Fibroblast of lung (primary cell): ENCODE data around the gene ATG4B. TPM values are rescaled to one million over a fixed set of nuclear protein-coding genes. Genes with fewer than 3 reads are reported as not detected.

Source experiments
- DNase-seq, 2 donors: peaks; one replicate each; pipeline versions ENCODE4 v3.0.0 to v3.0.0-alpha.2; 2010; ENCODE audit warnings: low read depth in 2 of 2
- H2AFZ ChIP-seq: 2 replicates; pipeline ENCODE4 v1.5.1; 2012; ENCODE audit warnings: low read length, control low read depth, inconsistent platforms
- H3K27ac ChIP-seq: 2 replicates; pipeline ENCODE4 v1.5.1; 2011; ENCODE audit warnings: low read length, control low read depth; ENCODE audit not compliant: insufficient read depth
- H3K27me3 ChIP-seq: 2 replicates; pipeline ENCODE4 v1.5.1; 2011; ENCODE audit warnings: mild to moderate bottlenecking, low read length; ENCODE audit not compliant: control insufficient read depth, insufficient read depth
- H3K36me3 ChIP-seq: 2 replicates; pipeline ENCODE4 v1.5.1; 2011; ENCODE audit warnings: low read length; ENCODE audit not compliant: control insufficient read depth, insufficient read depth
- H3K4me1 ChIP-seq: 2 replicates; pipeline ENCODE4 v1.5.1; 2011; ENCODE audit warnings: low read length; ENCODE audit not compliant: control insufficient read depth, insufficient read depth; ENCODE audit errors: extremely low read depth
- H3K4me2 ChIP-seq: 2 replicates; pipeline ENCODE4 v1.5.1; 2011; ENCODE audit warnings: low read length, control low read depth; ENCODE audit not compliant: insufficient read depth; ENCODE audit errors: extremely low read depth
- H3K4me3 ChIP-seq, 4 experiments: fragments of 200-600 bp in 1 of 4; sonication (generic) in 1 of 4; replicated peaks in 1 of 4; 2 replicates each; pipeline ENCODE4 v1.5.1; 2011 to 2016; ENCODE audit warnings: low read length in 4 of 4, low read depth in 3 of 4, mild to moderate bottlenecking in 3 of 4, control low read depth in 2 of 4, inconsistent platforms in 1 of 4, mixed read lengths in 1 of 4; ENCODE audit not compliant: insufficient read depth in 1 of 4; ENCODE audit errors: control extremely low read depth in 1 of 4
- H3K79me2 ChIP-seq: 2 replicates; pipeline ENCODE4 v1.5.1; 2012; ENCODE audit warnings: mild to moderate bottlenecking, low read length, inconsistent platforms; ENCODE audit not compliant: control insufficient read depth, insufficient read depth
- H3K9ac ChIP-seq: 2 replicates; pipeline ENCODE4 v1.5.1; 2011; ENCODE audit warnings: mild to moderate bottlenecking, low read length, control low read depth; ENCODE audit not compliant: insufficient read depth
- H3K9me3 ChIP-seq: 2 replicates; pipeline ENCODE4 v1.5.1; 2012; ENCODE audit warnings: low read depth, low read length; ENCODE audit not compliant: control insufficient read depth, insufficient read depth
- H4K20me1 ChIP-seq: 2 replicates; pipeline ENCODE4 v1.5.1; 2011; ENCODE audit warnings: low read length; ENCODE audit not compliant: control insufficient read depth, insufficient read depth; ENCODE audit errors: extremely low read depth
- CTCF ChIP-seq, 2 donors: IDR thresholded peaks in 1 of 2; conservative IDR thresholded peaks in 1 of 2; 1 replicate in 1 of 2; 2 replicates in 1 of 2; pipeline ENCODE4 v1.5.1; 2011 to 2012; ENCODE audit warnings: low read length in 2 of 2, control low read depth in 1 of 2, inconsistent platforms in 1 of 2, low read depth in 1 of 2, mild to moderate bottlenecking in 1 of 2
- EZH2 ChIP-seq: IDR thresholded peaks from 2 replicates; pipeline ENCODE4 v1.5.1; 2012; ENCODE audit warnings: low read length, control low read depth, mild to moderate bottlenecking; ENCODE audit errors: missing control alignments
- polyA plus RNA-seq, 2 donors: library from polyadenylated mRNA; depleted of rRNA in 1 of 2; stranded (reverse) in 1 of 2; unstranded in 1 of 2; fragments of >200 nt; gene quantifications; 2 replicates each; pipeline ENCODE4 v1.2.1, GENCODE V29; 2011 to 2012; ENCODE audit warnings: missing spikeins in 1 of 2
- total RNA-seq: library from RNA; depleted of rRNA; stranded (reverse); fragments of >200 nt; gene quantifications from 2 replicates; pipeline ENCODE4 v1.2.1, GENCODE V29; 2014

The ATG4B gene
- total and polyA plus RNA-seq, 2 donors (not counting 1 experiment from before 2014, with no cell fraction given): 45.1 to 76.2 TPM

GRCh38 chr2:241671457-241672240 is 34.2 kb downstream of the ATG4B start:
- H3K27ac ChIP-seq: no peak overlapping the region
- no peak overlapping the region for H2AFZ ChIP-seq
- no peak overlapping the region for H3K9ac ChIP-seq
- no peaks in the 10 kb centered on the region for H3K79me2 ChIP-seq
- H3K36me3 ChIP-seq: peaks cover 36% of the 10 kb centered on the region
- H3K4me1 ChIP-seq: no peaks in the 10 kb centered on the region
- no peak overlapping the region for H3K4me3 ChIP-seq
- TF ChIP-seq CTCF (conservative IDR thresholded peaks at IDR 0.05 in 1 of 2, IDR thresholded peaks at IDR 0.05 in 1 of 2; ENCODE audit: low read depth in 1 of 2, low read length in 2 of 2) (no peak), EZH2 (no peak)
- no peaks in the 10 kb centered on the region for H3K9me3 ChIP-seq
- H4K20me1 ChIP-seq: no peaks in the 10 kb centered on the region
- H3K27me3 ChIP-seq: no peaks in the 10 kb centered on the region
- DNase-seq: no peak
- no peak overlapping the region for H3K4me2 ChIP-seq

GRCh38 chr2:241672243-241673188 is 35.0 kb downstream of the ATG4B start:
- H3K27me3 ChIP-seq: no peaks in the 10 kb centered on the region
- H3K4me2 ChIP-seq: no peak overlapping the region
- H3K4me1 ChIP-seq: no peaks in the 10 kb centered on the region
- H3K9ac ChIP-seq: no peak overlapping the region
- no peaks in the 10 kb centered on the region for H3K79me2 ChIP-seq
- no peak for TF ChIP-seq EZH2
- TF ChIP-seq CTCF (conservative IDR thresholded peaks at IDR 0.05 in 1 of 2, IDR thresholded peaks at IDR 0.05 in 1 of 2; ENCODE audit: low read depth in 1 of 2, low read length in 2 of 2): no peak
- H3K4me3 ChIP-seq: no peak overlapping the region
- H3K27ac ChIP-seq: no peak overlapping the region
- DNase-seq: no peak
- H3K36me3 ChIP-seq: peaks cover 40% of the 10 kb centered on the region
- H2AFZ ChIP-seq: no peak overlapping the region
- H4K20me1 ChIP-seq: no peaks in the 10 kb centered on the region
- no peaks in the 10 kb centered on the region for H3K9me3 ChIP-seq

- peaks cover 35% of the 10 kb centered on the region for H3K36me3 ChIP-seq
- TF ChIP-seq EZH2 (no peak), CTCF (conservative IDR thresholded peaks at IDR 0.05 in 1 of 2, IDR thresholded peaks at IDR 0.05 in 1 of 2; ENCODE audit: low read depth in 1 of 2, low read length in 2 of 2) (no peak)
- no peaks in the 10 kb centered on the region for H3K27me3 ChIP-seq
- H3K9ac ChIP-seq: no peak overlapping the region
- no peak overlapping the region for H2AFZ ChIP-seq
- H4K20me1 ChIP-seq: no peaks in the 10 kb centered on the region
- no peaks in the 10 kb centered on the region for H3K4me1 ChIP-seq
- no peak overlapping the region for H3K4me2 ChIP-seq
- no peaks in the 10 kb centered on the region for H3K79me2 ChIP-seq
- no peaks in the 10 kb centered on the region for H3K9me3 ChIP-seq
- DNase-seq: no peak
- H3K4me3 ChIP-seq: no peak overlapping the region
- no peak overlapping the region for H3K27ac ChIP-seq
Observed at GRCh38 chr2:241673189-241673663, 35.7 kb downstream of the ATG4B start.
